RPMI8226 (cell line): ENCODE measurements around the gene TXN.

Source experiments
- DNase-seq: peaks from one replicate; pipeline ENCODE4 v3.0.0-alpha.2; 2015

TXN gene

GRCh38 chr9:110256380-110257096 is at the start of gene TXN:
Gene TXN, minus strand, starts transcription at chr9:110256507. Its CDS starts 72 bp downstream, at chr9:110256435.
- peak; percentile 91 for DNase-seq

GRCh38 chr9:110303133-110303532 is 46.8 kb upstream of the TXN start:
- no peak for DNase-seq

GRCh38 chr9:110298043-110298605 is 41.8 kb upstream of the TXN start:
- DNase-seq: no peak

DNA sequence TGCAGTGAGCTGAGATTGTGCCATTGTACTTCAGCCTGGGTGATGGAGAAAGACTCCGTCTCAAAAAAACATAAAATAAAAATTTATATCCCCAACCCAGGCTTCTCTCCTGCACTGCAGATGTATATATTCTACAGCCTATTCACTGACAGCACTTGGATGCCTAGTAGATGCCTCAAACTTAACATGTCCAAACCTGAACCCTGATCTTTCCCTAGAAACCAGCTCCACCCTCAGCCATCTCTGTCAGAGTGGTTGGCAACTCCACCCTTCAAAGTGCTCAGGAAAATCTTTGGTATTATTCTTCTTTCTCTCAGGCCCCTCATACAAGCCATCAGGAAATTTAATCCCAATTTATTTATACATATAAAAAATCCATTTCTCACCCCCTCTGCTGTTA is 36.9 kb upstream of the TXN start:
- no peak for DNase-seq

GRCh38 chr9:110291921-110292557 is 35.7 kb upstream of the TXN start:
- no peak for DNase-seq

DNA sequence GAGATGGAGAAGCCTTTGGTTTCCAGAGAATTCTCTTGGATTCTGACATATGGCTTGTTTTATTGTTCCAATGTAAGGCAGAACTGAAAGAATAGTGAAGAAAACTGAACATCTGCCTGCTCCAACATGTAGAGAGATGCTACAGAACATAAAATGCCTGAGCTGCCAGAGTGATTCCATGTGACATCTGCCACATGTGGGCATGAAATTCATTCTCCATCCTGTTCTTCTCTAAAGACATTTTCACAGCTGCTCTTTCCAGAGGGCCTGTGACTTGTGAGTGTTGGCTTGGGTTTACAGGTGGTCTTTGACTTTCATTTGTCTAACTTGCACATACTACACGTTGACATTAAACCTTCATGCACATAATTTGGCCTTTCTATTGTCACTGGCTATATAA is 33.7 kb upstream of the TXN start:
- no peak for DNase-seq

GRCh38 chr9:110288503-110288902 is 32.2 kb upstream of the TXN start:
- DNase-seq: no peak

DNA sequence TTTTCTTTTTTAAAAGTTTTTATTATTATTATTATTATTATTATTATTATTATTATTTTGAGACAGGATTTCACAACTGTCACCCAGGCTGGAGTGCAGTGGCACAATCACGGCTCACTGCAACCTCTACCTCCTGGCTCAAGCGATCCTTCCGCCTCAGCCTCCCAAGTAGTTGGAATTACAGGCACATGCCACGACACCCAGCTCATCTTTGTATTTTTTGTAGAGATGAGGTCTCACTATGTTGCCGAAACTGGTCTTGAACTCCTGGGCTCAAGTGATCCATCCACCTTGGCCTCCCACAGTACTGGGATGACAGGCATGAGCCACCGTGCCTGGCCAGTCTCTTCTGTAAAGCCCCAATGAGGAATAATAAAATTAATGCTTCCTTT is 31.0 kb upstream of the TXN start:
- no peak for DNase-seq

DNA sequence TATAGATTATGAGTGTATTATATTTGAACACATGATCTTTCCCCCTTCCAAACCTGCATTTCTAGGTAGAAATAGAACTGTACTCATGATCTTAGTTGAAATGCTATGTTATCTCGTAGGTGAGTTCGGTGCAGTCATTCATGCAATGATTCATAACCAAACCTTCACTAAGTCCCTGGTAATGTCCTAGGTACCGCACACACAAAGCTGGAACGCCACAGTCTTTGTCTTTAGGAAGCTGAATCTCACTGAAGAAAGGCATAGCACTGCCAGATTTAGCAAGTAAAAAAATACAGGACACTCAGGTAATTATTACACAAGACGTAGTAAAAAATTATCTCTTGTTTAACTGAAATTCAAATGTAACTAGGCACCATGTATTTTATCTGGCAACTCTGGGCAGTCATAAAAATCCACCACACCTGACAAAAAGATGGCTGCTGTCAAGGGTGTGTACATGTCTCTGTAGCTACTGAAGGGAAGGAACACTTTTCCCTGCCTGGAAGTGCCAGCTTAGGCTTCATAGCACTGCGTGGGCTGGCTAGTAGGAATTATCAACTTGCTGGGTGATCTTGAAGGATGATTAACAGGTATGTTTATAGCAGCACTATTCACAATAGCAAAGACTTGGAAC is 28.0 kb upstream of the TXN start:
- no peak for DNase-seq

GRCh38 chr9:110283751-110284150 is 27.4 kb upstream of the TXN start:
- DNase-seq: no peak

- DNase-seq: no peak
Observed at GRCh38 chr9:110282739-110283081, 26.4 kb upstream of the TXN start.

DNA sequence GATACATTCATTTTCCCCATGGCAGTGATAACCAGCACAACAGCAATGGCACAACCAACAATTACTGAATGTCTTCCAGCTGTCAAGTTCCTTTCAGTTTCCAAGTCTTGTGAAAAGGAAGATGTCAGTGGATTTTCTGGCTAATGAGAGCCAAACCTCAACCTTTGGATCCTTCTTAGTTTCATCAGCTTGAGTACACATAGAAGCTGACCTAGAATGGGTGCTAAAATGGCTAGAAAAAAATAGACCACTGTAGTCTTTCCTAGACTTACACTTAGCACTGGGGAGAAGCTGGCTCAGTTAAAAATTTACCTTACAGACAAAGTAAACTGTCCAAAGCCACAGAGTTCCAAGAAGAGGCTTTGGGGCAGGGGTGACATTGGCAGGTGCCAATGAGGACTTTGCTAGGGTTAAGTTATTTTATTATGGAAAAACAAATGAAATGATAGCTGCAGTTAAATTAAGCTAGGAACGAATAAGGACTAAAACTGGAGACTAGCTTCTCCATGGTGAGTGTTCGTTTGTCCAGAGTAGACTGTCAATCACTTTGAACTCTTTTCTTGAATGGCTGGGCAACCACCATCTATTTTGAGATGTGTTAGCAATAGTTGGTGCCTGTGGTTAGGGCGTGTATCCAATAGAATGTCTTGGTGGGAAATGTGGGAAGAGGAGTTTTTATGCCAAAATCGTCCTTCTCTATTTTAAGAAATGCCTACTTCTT is 25.9 kb upstream of the TXN start:
- no peak for DNase-seq

GRCh38 chr9:110278080-110278707 is 21.9 kb upstream of the TXN start:
- no peak for DNase-seq

- DNase-seq: no peak
Observed at GRCh38 chr9:110276781-110277180, 20.5 kb upstream of the TXN start.

GRCh38 chr9:110270211-110270995 is 14.1 kb upstream of the TXN start:
- no peak for DNase-seq

GRCh38 chr9:110266795-110267194 is 10.5 kb upstream of the TXN start:
- DNase-seq: no peak

- DNase-seq: no peak
Observed at GRCh38 chr9:110261632-110262031, 5.3 kb upstream of the TXN start.

DNA sequence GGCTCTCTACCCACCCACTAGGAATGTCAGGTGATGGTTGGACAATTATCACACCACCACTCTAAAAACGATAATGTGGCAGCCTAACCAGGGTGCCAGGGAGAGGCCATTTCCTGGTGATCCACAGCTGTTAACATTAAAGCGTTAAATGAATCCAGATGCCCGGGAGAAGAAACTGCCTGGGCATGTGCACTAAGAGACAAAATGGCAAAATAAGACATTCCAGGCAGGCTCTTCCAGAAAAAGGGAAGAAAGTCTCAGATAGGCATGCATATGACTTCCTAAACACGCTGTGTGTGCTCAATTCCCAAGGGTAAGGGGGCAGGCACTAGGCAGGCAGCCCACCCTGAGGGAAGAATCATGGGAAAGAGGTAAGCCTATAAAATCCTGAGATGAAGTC is 4.6 kb upstream of the TXN start:
- DNase-seq: no peak

- no peak for DNase-seq
Observed at GRCh38 chr9:110259566-110259965, 3.3 kb upstream of the TXN start.

- no peak for DNase-seq
Observed at GRCh38 chr9:110258690-110259091, 2.4 kb upstream of the TXN start.

DNA sequence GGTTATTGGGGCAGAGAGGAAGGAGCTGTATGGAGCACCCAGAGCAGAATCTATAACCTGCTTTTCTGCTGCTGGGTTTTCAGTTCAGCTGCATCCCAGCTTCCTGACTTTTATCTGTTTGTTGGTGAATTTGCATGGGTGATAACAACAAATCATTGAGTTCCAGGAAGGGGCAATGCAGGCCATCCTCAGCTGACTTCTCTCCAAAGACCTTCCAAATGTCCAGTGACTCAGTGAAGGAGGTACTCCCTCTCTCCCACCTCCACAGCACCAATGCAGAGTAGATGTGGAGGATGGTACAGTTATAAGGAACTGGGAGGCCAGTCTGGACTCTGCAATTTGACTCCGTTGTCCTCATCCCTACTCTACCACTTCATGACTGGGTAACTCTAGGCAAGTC is 1.6 kb upstream of the TXN start:
- DNase-seq: no peak
